Nephron (organoid): ENCODE data around the gene GOLIM4.

Experiments
- H3K27ac Mint-ChIP-seq, 3 experiments: 2 replicates each; pipeline ENCODE4 v1.8.0; 2020; ENCODE audit warnings: mixed read lengths in 3 of 3, mild to moderate bottlenecking in 2 of 3, moderate library complexity in 1 of 3
- H3K27me3 Mint-ChIP-seq: 2 replicates; pipeline ENCODE4 v1.8.0; 2021; ENCODE audit warnings: low read depth, mild to moderate bottlenecking, moderate library complexity, mixed read lengths
- H3K36me3 Mint-ChIP-seq: 2 replicates; pipeline ENCODE4 v1.8.0; 2020; ENCODE audit warnings: low read depth, mixed read lengths
- H3K4me1 Mint-ChIP-seq: 2 replicates; pipeline ENCODE4 v1.8.0; 2020; ENCODE audit warnings: mixed read lengths
- H3K4me3 Mint-ChIP-seq, 3 experiments: 2 replicates each; pipeline ENCODE4 v1.8.0; 2020; ENCODE audit warnings: mild to moderate bottlenecking in 3 of 3, mixed read lengths in 3 of 3, moderate library complexity in 2 of 3
- H3K9me3 Mint-ChIP-seq: 2 replicates; pipeline ENCODE4 v1.8.0; 2020; ENCODE audit warnings: mixed read lengths
- CTCF ChIP-seq, 3 experiments: fragments of 200-600 bp; sonication (generic); IDR thresholded peaks; one replicate each; pipeline ENCODE4 v1.5.0; 2021; ENCODE audit warnings: antibody characterized with exemption in 3 of 3; ENCODE audit not compliant: unreplicated experiment in 3 of 3

The GOLIM4 gene

GRCh38 chr3:168085491-168086119 lies 10.1 kb downstream of the GOLIM4 start:
- no peak overlapping the region for H3K27ac Mint-ChIP-seq
- peaks cover 3% of the 10 kb centered on the region for H3K36me3 Mint-ChIP-seq
- H3K4me1 Mint-ChIP-seq = peaks cover 25% of the 10 kb centered on the region
- peaks cover 2% of the 10 kb centered on the region for H3K9me3 Mint-ChIP-seq
- H3K27me3 Mint-ChIP-seq = no peaks in the 10 kb centered on the region
- no peak for TF ChIP-seq CTCF (IDR thresholded peaks at IDR 0.05; ENCODE audit: unreplicated experiment in 3 of 3)
- H3K4me3 Mint-ChIP-seq = no peak overlapping the region

GRCh38 chr3:168083906-168084305 lies 11.8 kb downstream of the GOLIM4 start:
- Mint-ChIP-seq H3K9me3 (peaks cover 2% of the 10 kb centered on the region), H3K27me3 (no peaks in the 10 kb centered on the region), H3K4me1 (peaks cover 15% of the 10 kb centered on the region), H3K27ac (no peak overlapping the region), H3K4me3 (no peak overlapping the region), H3K36me3 (peaks cover 3% of the 10 kb centered on the region)
- no peak for TF ChIP-seq CTCF (IDR thresholded peaks at IDR 0.05; ENCODE audit: unreplicated experiment in 3 of 3)

- H3K27me3 Mint-ChIP-seq = no peaks in the 10 kb centered on the region
- H3K27ac Mint-ChIP-seq = no peak overlapping the region
- no peak for TF ChIP-seq CTCF (IDR thresholded peaks at IDR 0.05; ENCODE audit: unreplicated experiment in 3 of 3)
- H3K4me1 Mint-ChIP-seq = peaks cover 14% of the 10 kb centered on the region
- H3K9me3 Mint-ChIP-seq = peaks cover 2% of the 10 kb centered on the region
- no peak overlapping the region for H3K4me3 Mint-ChIP-seq
- H3K36me3 Mint-ChIP-seq = peaks cover 7% of the 10 kb centered on the region
These were observed 13.9 kb downstream of the GOLIM4 start for GRCh38 chr3:168081856-168082255.

- H3K36me3 Mint-ChIP-seq = peaks cover 9% of the 10 kb centered on the region
- H3K4me1 Mint-ChIP-seq = peaks cover 10% of the 10 kb centered on the region
- peak overlapping the region in 1 of 3 experiments; percentile 0 for H3K27ac Mint-ChIP-seq
- H3K4me3 Mint-ChIP-seq = no peak overlapping the region
- H3K9me3 Mint-ChIP-seq = peaks cover 2% of the 10 kb centered on the region
- H3K27me3 Mint-ChIP-seq = no peaks in the 10 kb centered on the region
- no peak for TF ChIP-seq CTCF (IDR thresholded peaks at IDR 0.05; ENCODE audit: unreplicated experiment in 3 of 3)
These were observed 14.5 kb downstream of the GOLIM4 start for GRCh38 chr3:168081171-168081771.

GRCh38 chr3:168080499-168081170 lies 15.1 kb downstream of the GOLIM4 start:
- Mint-ChIP-seq H3K4me3 (no peak overlapping the region), H3K27ac (peak overlapping the region in 1 of 3 experiments; percentile 0), H3K36me3 (peaks cover 9% of the 10 kb centered on the region), H3K9me3 (peaks cover 2% of the 10 kb centered on the region), H3K4me1 (peaks cover 10% of the 10 kb centered on the region), H3K27me3 (no peaks in the 10 kb centered on the region)
- TF ChIP-seq CTCF (IDR thresholded peaks at IDR 0.05; ENCODE audit: unreplicated experiment in 3 of 3) = no peak
